Measurements from ENCODE around the gene DIP2B. TPM values are rescaled to one million over a fixed set of nuclear protein-coding genes. Genes with fewer than 3 reads are reported as not detected.

DIP2B gene
- polyA plus RNA-seq, 2 of the 4 experiments (the other 2 are of a cell fraction) = 16.9 to 29.3 TPM

DNA sequence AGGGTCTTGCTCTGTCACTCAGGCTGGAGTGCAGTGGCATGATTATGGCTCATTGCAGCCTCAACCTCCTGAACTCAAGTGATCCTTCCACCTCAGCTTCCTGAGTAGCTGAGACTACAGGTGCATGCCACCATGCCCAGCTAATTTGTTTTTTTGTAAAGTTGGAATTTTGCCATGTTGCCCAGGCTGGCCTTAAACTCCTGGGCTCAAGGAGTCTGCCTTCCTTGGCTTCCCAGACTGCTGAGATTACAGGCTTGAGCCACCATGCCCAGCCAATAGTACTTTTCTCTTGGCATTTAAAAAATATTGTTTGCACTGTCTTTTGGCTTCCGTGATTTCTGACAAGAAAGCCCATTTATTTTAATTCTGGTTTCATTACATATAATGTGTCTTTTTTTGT is 61.3 kb downstream of the DIP2B start:
- ChIA-PET POLR2A (interaction anchor here (0.6 kb wide), 1 partner anchor 21 kb away, joined by 3 read pairs; no protein-coding TSS in a partner anchor), CTCF (interaction anchor here (0.5 to 0.9 kb wide), 4 partner anchors 23 to 914 kb away, joined by 3 to 4 read pairs (median 3); no protein-coding TSS in a partner anchor)
- H3K4me2 ChIP-seq = no peak overlapping the region
- WGBS (ENCODE audit: missing lambda C conversion rate) = 90% methylated on average over 1 of the region's 1 CpG
- H3K9me3 ChIP-seq = no peaks in the 10 kb centered on the region
- TF ChIP-seq RCOR1 (IDR thresholded peaks at IDR 0.05; ENCODE audit: low read depth, low read length) (no peak), RARB (CRISPR knock-in tag; IDR thresholded peaks at IDR 0.05) (no peak), CHD2 (IDR thresholded peaks at IDR 0.05; ENCODE audit: low read length, partially characterized antibody) (no peak), EHMT2 (IDR thresholded peaks at IDR 0.05; ENCODE audit: low read depth) (no peak), RFX5 (IDR thresholded peaks at IDR 0.05) (no peak), POLR2A (IDR thresholded peaks at IDR 0.05; ENCODE audit: low read length) (no peak), KDM1A (IDR thresholded peaks at IDR 0.05; ENCODE audit: low read depth) (no peak), ESRRA (IDR thresholded peaks at IDR 0.05; ENCODE audit: borderline replicate concordance, low read length) (no peak), FOSB (CRISPR knock-in tag; IDR thresholded peaks at IDR 0.05) (no peak), CHD4 (IDR thresholded peaks at IDR 0.05; ENCODE audit: borderline replicate concordance) (no peak), FOXS1 (CRISPR knock-in tag; IDR thresholded peaks at IDR 0.05) (no peak), KDM5A (IDR thresholded peaks at IDR 0.05) (no peak), EP300 (IDR thresholded peaks at IDR 0.05) (no peak), PHF8 (IDR thresholded peaks at IDR 0.05; ENCODE audit: borderline replicate concordance, low read depth) (no peak), HOXB5 (CRISPR knock-in tag; IDR thresholded peaks at IDR 0.05) (no peak)
- TF ChIP-seq, protein P1, sequence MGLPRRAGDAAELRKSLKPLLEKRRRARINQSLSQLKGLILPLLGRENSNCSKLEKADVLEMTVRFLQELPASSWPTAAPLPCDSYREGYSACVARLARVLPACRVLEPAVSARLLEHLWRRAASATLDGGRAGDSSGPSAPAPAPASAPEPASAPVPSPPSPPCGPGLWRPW (IDR thresholded peaks at IDR 0.05) = no peak
- TF ChIP-seq, protein P2, sequence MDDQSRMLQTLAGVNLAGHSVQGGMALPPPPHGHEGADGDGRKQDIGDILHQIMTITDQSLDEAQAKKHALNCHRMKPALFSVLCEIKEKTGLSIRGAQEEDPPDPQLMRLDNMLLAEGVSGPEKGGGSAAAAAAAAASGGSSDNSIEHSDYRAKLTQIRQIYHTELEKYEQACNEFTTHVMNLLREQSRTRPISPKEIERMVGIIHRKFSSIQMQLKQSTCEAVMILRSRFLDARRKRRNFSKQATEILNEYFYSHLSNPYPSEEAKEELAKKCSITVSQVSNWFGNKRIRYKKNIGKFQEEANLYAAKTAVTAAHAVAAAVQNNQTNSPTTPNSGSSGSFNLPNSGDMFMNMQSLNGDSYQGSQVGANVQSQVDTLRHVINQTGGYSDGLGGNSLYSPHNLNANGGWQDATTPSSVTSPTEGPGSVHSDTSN (IDR thresholded peaks at IDR 0.05) = no peak
- H3K27ac ChIP-seq = peak overlapping the region in 1 of 2 experiments; percentile 22; a peak in 1 of 6 replicates
- FAIRE-seq (no peak), ATAC-seq (no peak), DNase-seq (ENCODE audit: low read depth in 1 of 2, low spot score in 1 of 2) (no peak)
- no peak overlapping the region for H3K4me3 ChIP-seq
- peaks cover 71% of the 10 kb centered on the region for H3K4me1 ChIP-seq

DNA sequence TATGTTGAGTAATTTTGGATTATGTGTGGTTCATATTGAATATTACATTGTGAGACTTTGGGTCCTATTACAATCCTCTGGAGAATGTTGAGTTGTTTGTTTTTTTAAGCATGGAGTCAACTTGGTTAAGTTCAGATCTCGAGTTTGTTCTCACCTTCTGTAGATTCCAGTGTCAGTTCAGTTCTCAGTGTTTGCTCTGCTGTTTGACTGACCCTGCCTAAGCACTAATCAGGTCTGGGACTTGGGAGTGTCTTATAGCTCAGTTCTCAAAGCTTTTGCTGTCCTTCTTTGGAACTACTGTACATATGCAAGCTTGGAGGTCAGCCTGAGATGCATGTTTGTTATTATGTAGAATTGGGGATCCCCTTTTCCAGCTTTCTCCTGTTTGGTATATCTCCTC is 63.1 kb downstream of the DIP2B start:
- Histone ChIP-seq H3K9me3 (no peaks in the 10 kb centered on the region), H3K4me2 (peak overlapping the region; percentile 66), H3K27ac (peak overlapping the region; percentile 85 to 91), H3K4me1 (peaks cover 79% of the 10 kb centered on the region), H3K4me3 (no peak overlapping the region)
- TF ChIP-seq HOXA7 (CRISPR knock-in tag; IDR thresholded peaks at IDR 0.05) = no peak
- TF ChIP-seq MAX (IDR thresholded peaks at IDR 0.05) = no peak
- no peak for TF ChIP-seq MYC (IDR thresholded peaks at IDR 0.05; ENCODE audit: borderline replicate concordance, low read length)
- no peak for TF ChIP-seq EP300 (IDR thresholded peaks at IDR 0.05)
- no peak for TF ChIP-seq JUNB (IDR thresholded peaks at IDR 0.05)
- TF ChIP-seq KDM5A (IDR thresholded peaks at IDR 0.05) = no peak
- TF ChIP-seq, protein P3, sequence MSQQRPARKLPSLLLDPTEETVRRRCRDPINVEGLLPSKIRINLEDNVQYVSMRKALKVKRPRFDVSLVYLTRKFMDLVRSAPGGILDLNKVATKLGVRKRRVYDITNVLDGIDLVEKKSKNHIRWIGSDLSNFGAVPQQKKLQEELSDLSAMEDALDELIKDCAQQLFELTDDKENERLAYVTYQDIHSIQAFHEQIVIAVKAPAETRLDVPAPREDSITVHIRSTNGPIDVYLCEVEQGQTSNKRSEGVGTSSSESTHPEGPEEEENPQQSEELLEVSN (IDR thresholded peaks at IDR 0.05; ENCODE audit: borderline replicate concordance, low read depth) = no peak
- TF ChIP-seq HEYL (CRISPR knock-in tag; IDR thresholded peaks at IDR 0.05) = no peak
- no peak for TF ChIP-seq CBX2 (IDR thresholded peaks at IDR 0.05; ENCODE audit: borderline replicate concordance, low read depth)
- TF ChIP-seq RARB (CRISPR knock-in tag; IDR thresholded peaks at IDR 0.05) = no peak
- no peak for TF ChIP-seq ESRRA (IDR thresholded peaks at IDR 0.05; ENCODE audit: borderline replicate concordance, low read length)
- no peak for TF ChIP-seq FOSB (CRISPR knock-in tag; IDR thresholded peaks at IDR 0.05)
- TF ChIP-seq HDAC2 (IDR thresholded peaks at IDR 0.05) = no peak
- no peak for TF ChIP-seq USF2 (IDR thresholded peaks at IDR 0.05)
- TF ChIP-seq EHF (CRISPR knock-in tag; IDR thresholded peaks at IDR 0.05) = no peak
- TF ChIP-seq RFX5 (IDR thresholded peaks at IDR 0.05) = no peak
- no peak for TF ChIP-seq HMGXB4 (CRISPR knock-in tag; IDR thresholded peaks at IDR 0.05; ENCODE audit: borderline replicate concordance)
- ChIA-PET POLR2A (no interaction called here), CTCF (interaction anchor here (1.4 to 1.9 kb wide), 3 partner anchors 14 to 63 kb away, joined by 4 to 5 read pairs (median 5); partner anchors contain the start of gene DIP2B)
- ATAC-seq (peak; percentile 20 to 48; a peak in 3 of 6 replicates), FAIRE-seq (no peak), DNase-seq (ENCODE audit: low read depth in 1 of 2, low spot score in 1 of 2) (peak in 1 of 2 experiments; percentile 26)
- WGBS (ENCODE audit: missing lambda C conversion rate) = 0% methylated on average over 1 of the region's 1 CpG

Data from A549 (cell line).